Neural progenitor cell (in vitro differentiated cells): ENCODE data around the gene POFUT1.

Experiments
- CTCF ChIP-seq: fragments of 200-600 bp; sonication (generic); IDR thresholded peaks from 2 replicates; pipeline ENCODE4 v1.5.1; 2017; ENCODE audit warnings: antibody characterized with exemption, mild to moderate bottlenecking
- EZH2 ChIP-seq: fragments of 200-600 bp; sonication (generic); IDR thresholded peaks from 2 replicates; pipeline ENCODE4 v1.6.1; 2017; ENCODE audit warnings: antibody characterized with exemption, mild to moderate bottlenecking, moderate library complexity
- EZH2phosphoT487 ChIP-seq: fragments of 200-600 bp; sonication (generic); IDR thresholded peaks from 2 replicates; pipeline ENCODE4 v1.6.1; 2017; ENCODE audit warnings: antibody characterized with exemption

- no peak for TF ChIP-seq CTCF
- no peak for TF ChIP-seq EZH2
- no peak for TF ChIP-seq EZH2phosphoT487
Measured at GRCh38 chr20:32285082-32285620, 77.5 kb downstream of the POFUT1 start.
